22Rv1 (cell line): ENCODE results near the gene ASTN2.

ENCODE experiments used
- CTCF ChIP-seq: fragments of 450-650 bp; IDR thresholded peaks from 2 replicates; pipeline ENCODE4 v1.5.1; 2017; ENCODE audit warnings: mild to moderate bottlenecking
- ZFX ChIP-seq: fragments of 450-650 bp; IDR thresholded peaks from 2 replicates; pipeline ENCODE4 v1.6.1; 2017; ENCODE audit warnings: antibody characterized with exemption, borderline replicate concordance

- no peak for TF ChIP-seq CTCF
- TF ChIP-seq ZFX, result no peak
Observed at GRCh38 chr9:117340422-117340821, 74.4 kb downstream of the ASTN2 start.
